H9 (cell line): ENCODE results near the gene TRPV3. TPM values are rescaled to one million over a fixed set of nuclear protein-coding genes. Genes with fewer than 3 reads are reported as not detected.

Experiments
- DNase-seq: peaks from one replicate; pipeline ENCODE4 v3.0.0-alpha.2; 2017
- H2AFZ ChIP-seq: one replicate; pipeline ENCODE4 v1.6.1; 2013; ENCODE audit warnings: mild to moderate bottlenecking, low read length, control low read depth, moderate library complexity
- H2AK5ac ChIP-seq: 2 replicates; pipeline ENCODE4 v1.6.1; 2013; ENCODE audit warnings: low read length, control low read depth, mixed read lengths; ENCODE audit not compliant: insufficient read length
- H2BK120ac ChIP-seq: one replicate; pipeline ENCODE4 v1.6.1; 2013; ENCODE audit warnings: low read depth, mild to moderate bottlenecking, low read length, control low read depth, inconsistent platforms; ENCODE audit not compliant: poor library complexity, severe bottlenecking
- H2BK12ac ChIP-seq: 2 replicates; pipeline ENCODE4 v1.6.1; 2013; ENCODE audit warnings: low read length, control low read depth, mixed read lengths, low read depth; ENCODE audit not compliant: insufficient read length
- H2BK15ac ChIP-seq: 2 replicates; pipeline ENCODE4 v1.6.1; 2013; ENCODE audit warnings: low read depth, low read length, control low read depth
- H2BK20ac ChIP-seq: one replicate; pipeline ENCODE4 v1.6.1; 2013; ENCODE audit warnings: low read depth, mild to moderate bottlenecking, low read length, control low read depth, inconsistent platforms; ENCODE audit not compliant: poor library complexity, severe bottlenecking
- H2BK5ac ChIP-seq: 2 replicates; pipeline ENCODE4 v1.6.1; 2013; ENCODE audit warnings: low read length, control low read depth, mixed read lengths; ENCODE audit not compliant: insufficient read length
- H3K14ac ChIP-seq: 2 replicates; pipeline ENCODE4 v1.6.1; 2013; ENCODE audit warnings: low read length, control low read depth; ENCODE audit not compliant: insufficient read depth
- H3K18ac ChIP-seq: 2 replicates; pipeline ENCODE4 v1.6.1; 2013; ENCODE audit warnings: low read depth, mild to moderate bottlenecking, mixed read lengths, low read length, control low read depth; ENCODE audit not compliant: insufficient read length
- H3K23ac ChIP-seq: 2 replicates; pipeline ENCODE4 v1.6.1; 2013; ENCODE audit warnings: low read length, control low read depth, mixed read lengths, low read depth; ENCODE audit not compliant: insufficient read length
- H3K23me2 ChIP-seq: 2 replicates; pipeline ENCODE4 v1.6.1; 2013; ENCODE audit warnings: low read depth, mild to moderate bottlenecking, mixed read lengths, low read length, control low read depth; ENCODE audit not compliant: insufficient read length, poor library complexity, severe bottlenecking
- H3K27ac ChIP-seq: 2 replicates; pipeline ENCODE4 v1.5.1; 2013; ENCODE audit warnings: low read length, control low read depth, mixed read lengths, low read depth; ENCODE audit not compliant: insufficient read length
- H3K27me3 ChIP-seq: 2 replicates; pipeline ENCODE4 v1.6.1; 2013; ENCODE audit warnings: low read length, control low read depth, inconsistent platforms; ENCODE audit not compliant: insufficient read depth
- H3K4ac ChIP-seq: 2 replicates; pipeline ENCODE4 v1.6.1; 2013; ENCODE audit warnings: low read depth, mild to moderate bottlenecking, control low read depth, inconsistent platforms, low read length, moderate library complexity
- H3K4me1 ChIP-seq: 2 replicates; pipeline ENCODE4 v1.6.1; 2013; ENCODE audit warnings: low read length, control low read depth, inconsistent platforms; ENCODE audit not compliant: insufficient read depth
- H3K4me2 ChIP-seq: 2 replicates; pipeline ENCODE4 v1.6.1; 2013; ENCODE audit warnings: low read length, control low read depth, mixed read lengths; ENCODE audit not compliant: insufficient read length, insufficient read depth
- H3K56ac ChIP-seq: 2 replicates; pipeline ENCODE4 v1.6.1; 2013; ENCODE audit warnings: low read depth, mild to moderate bottlenecking, mixed read lengths, low read length, control low read depth; ENCODE audit not compliant: insufficient read length
- H3K79me1 ChIP-seq: 2 replicates; pipeline ENCODE4 v1.6.1; 2013; ENCODE audit warnings: low read depth, mild to moderate bottlenecking, moderate library complexity, low read length, control low read depth, inconsistent platforms; ENCODE audit not compliant: insufficient read depth, poor library complexity, severe bottlenecking
- H3K79me2 ChIP-seq: 2 replicates; pipeline ENCODE4 v1.6.1; 2013; ENCODE audit warnings: low read length, control low read depth, inconsistent platforms; ENCODE audit not compliant: insufficient read depth
- H3K9ac ChIP-seq: 2 replicates; pipeline ENCODE4 v1.6.1; 2013; ENCODE audit warnings: low read length, control low read depth, mixed read lengths; ENCODE audit not compliant: insufficient read length; ENCODE audit errors: extremely low read depth
- H3K9me3 ChIP-seq: one replicate; pipeline ENCODE4 v1.6.1; 2013; ENCODE audit warnings: low read depth, low read length, inconsistent platforms; ENCODE audit not compliant: control insufficient read depth
- H3T11ph ChIP-seq: one replicate; pipeline ENCODE4 v1.6.1; 2013; ENCODE audit warnings: mild to moderate bottlenecking, low read length, control low read depth, inconsistent platforms
- H4K20me1 ChIP-seq: one replicate; pipeline ENCODE4 v1.6.1; 2013; ENCODE audit not compliant: control insufficient read depth, insufficient read length, insufficient read depth
- H4K5ac ChIP-seq: 2 replicates; pipeline ENCODE4 v1.6.1; 2013; ENCODE audit warnings: low read depth, mild to moderate bottlenecking, mixed read lengths, low read length, control low read depth; ENCODE audit not compliant: insufficient read length
- H4K8ac ChIP-seq: replicated peaks from 2 replicates; pipeline ENCODE4 v1.6.1; 2013; ENCODE audit warnings: low read length, control low read depth, mixed read lengths, low read depth; ENCODE audit not compliant: insufficient read length
- H4K91ac ChIP-seq: 2 replicates; pipeline ENCODE4 v1.6.1; 2013; ENCODE audit warnings: low read depth, mild to moderate bottlenecking, moderate library complexity, mixed read lengths, low read length, control low read depth; ENCODE audit not compliant: insufficient read length
- H3K27ac Mint-ChIP-seq, 3 experiments: 2 replicates in 2 of 3; 3 replicates in 1 of 3; pipeline ENCODE4 v1.8.0; 2020 to 2021; ENCODE audit warnings: mixed read lengths in 3 of 3, mild to moderate bottlenecking in 1 of 3, moderate library complexity in 1 of 3
- H3K27me3 Mint-ChIP-seq: 2 replicates; pipeline ENCODE4 v1.8.0; 2021; ENCODE audit warnings: low read depth, mild to moderate bottlenecking, moderate library complexity, mixed read lengths
- H3K36me3 Mint-ChIP-seq, 3 experiments: 2 replicates in 2 of 3; 3 replicates in 1 of 3; pipeline ENCODE4 v1.8.0; 2020 to 2021; ENCODE audit warnings: low read depth in 3 of 3, mixed read lengths in 3 of 3; ENCODE audit not compliant: insufficient read depth in 1 of 3
- H3K4me1 Mint-ChIP-seq, 2 experiments: 2 replicates each; pipeline ENCODE4 v1.8.0; 2020; ENCODE audit warnings: mixed read lengths in 2 of 2
- H3K4me3 Mint-ChIP-seq, 2 experiments: 2 replicates in 1 of 2; 3 replicates in 1 of 2; pipeline ENCODE4 v1.8.0; 2020 to 2021; ENCODE audit warnings: mild to moderate bottlenecking in 2 of 2, mixed read lengths in 2 of 2, moderate library complexity in 1 of 2
- H3K9me3 Mint-ChIP-seq, 2 experiments: 2 replicates in 1 of 2; 3 replicates in 1 of 2; pipeline ENCODE4 v1.8.0; 2020; ENCODE audit warnings: mild to moderate bottlenecking in 2 of 2, mixed read lengths in 2 of 2, moderate library complexity in 1 of 2
- CTCF ChIP-seq: fragments of 200-600 bp; sonication (generic); conservative IDR thresholded peaks from 3 replicates; pipeline ENCODE4 v1.8.0; 2021; ENCODE audit warnings: antibody characterized with exemption, mild to moderate bottlenecking
- whole genome bisulfite sequencing: extraction: QIAGEN DNeasy Blood & Tissue Kit; methylation state at CpG from one replicate; pipeline ENCODE4 v1.1.7; 2013; ENCODE audit warnings: missing lambda C conversion rate, low lambda C conversion rate, mixed read lengths; ENCODE audit not compliant: insufficient read length; ENCODE audit errors: extremely low coverage; 5-methylcytosine and 5-hydroxymethylcytosine counted together
- total RNA-seq: library from RNA; stranded (reverse); gene quantifications from 2 replicates; pipeline ENCODE4 v1.2.1, GENCODE V29; 2021

Gene TRPV3
- total RNA-seq, 1 experiment from 2014 or later = 0.63 TPM

DNA sequence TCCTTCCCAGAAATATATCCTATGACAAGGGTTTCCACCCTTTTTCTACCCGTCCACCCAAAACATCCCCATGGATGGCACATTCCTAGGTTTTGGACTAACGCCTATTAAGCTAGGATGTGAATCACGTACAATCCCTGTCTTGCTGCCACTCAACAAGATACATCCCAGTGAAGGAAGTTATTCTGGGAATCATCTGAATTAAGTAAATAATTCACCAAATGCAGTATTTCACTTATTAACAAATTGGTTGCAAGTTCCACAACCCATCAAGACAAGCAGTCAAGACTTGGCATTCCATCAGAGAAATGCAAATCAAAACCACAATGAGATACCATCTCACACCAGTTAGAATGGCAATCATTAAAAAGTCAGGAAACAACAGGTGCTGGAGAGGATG lies 49.7 kb downstream of the TRPV3 start:
- no peak overlapping the region for H3K56ac ChIP-seq
- no peak overlapping the region for H4K5ac ChIP-seq
- no peak for DNase-seq
- Mint-ChIP-seq H3K27ac (no peak overlapping the region), H3K4me1 (peaks cover 40 to 41% of the 10 kb centered on the region in 2 experiments), H3K27me3 (peaks cover 20% of the 10 kb centered on the region), H3K9me3 (peaks cover 3 to 8% of the 10 kb centered on the region in 2 experiments; a peak in 3 of 5 replicates), H3K36me3 (peaks cover 0 to 3% (median 0%) of the 10 kb centered on the region in 3 experiments; a peak in 4 of 7 replicates), H3K4me3 (no peak overlapping the region)
- no peak overlapping the region for H2BK120ac ChIP-seq
- no peak overlapping the region for H3K18ac ChIP-seq
- H3K79me1 ChIP-seq = no peaks in the 10 kb centered on the region
- no peak overlapping the region for H3T11ph ChIP-seq
- H4K91ac ChIP-seq = no peak overlapping the region
- H4K20me1 ChIP-seq = no peaks in the 10 kb centered on the region
- no peaks in the 10 kb centered on the region for H3K79me2 ChIP-seq
- no peaks in the 10 kb centered on the region for H3K9me3 ChIP-seq
- H3K23me2 ChIP-seq = no peaks in the 10 kb centered on the region
- H2AFZ ChIP-seq = no peak overlapping the region
- H3K27ac ChIP-seq = no peak overlapping the region
- no peak overlapping the region for H3K23ac ChIP-seq
- H2BK20ac ChIP-seq = no peak overlapping the region
- H3K14ac ChIP-seq = no peak overlapping the region
- no CpG with 5 or more reads among the region's 3 CpGs for WGBS
- no peak overlapping the region for H4K8ac ChIP-seq
- no peaks in the 10 kb centered on the region for H3K27me3 ChIP-seq
- H2BK15ac ChIP-seq = no peak overlapping the region
- no peak overlapping the region for H3K4ac ChIP-seq
- no peak overlapping the region for H3K9ac ChIP-seq
- H2AK5ac ChIP-seq = no peak overlapping the region
- H2BK5ac ChIP-seq = no peak overlapping the region
- H3K4me2 ChIP-seq = no peak overlapping the region
- TF ChIP-seq CTCF = no peak
- no peak overlapping the region for H2BK12ac ChIP-seq
- H3K4me1 ChIP-seq = peaks cover 4% of the 10 kb centered on the region; the same call in 1 of the 2 replicates
